Upper lobe of left lung (tissue), 6 donors: ENCODE measurements around the gene ACTL6B. TPM values are rescaled to one million over a fixed set of nuclear protein-coding genes. Genes with fewer than 3 reads are reported as not detected.

Experiments
- ATAC-seq, 2 donors: fragments of 200-7000 bp; cut with Tn5 transposase; one replicate each; pipeline ENCODE4 v1.9.1; 2022; ENCODE audit warnings: mild to moderate bottlenecking in 2 of 2, moderate library complexity in 2 of 2; ENCODE audit not compliant: low FRiP score in 2 of 2
- DNase-seq, 2 donors: peaks; one replicate each; pipeline ENCODE4 v3.0.0-alpha.2; 2019 to 2020
- H3K27ac ChIP-seq, 4 donors: fragments of 200-600 bp; sonication (generic); one replicate each; pipeline ENCODE4 v1.5.1; 2016 to 2019
- H3K27me3 ChIP-seq, 4 donors: fragments of 200-600 bp; sonication (generic); one replicate each; pipeline ENCODE4 v1.5.1; 2017 to 2019
- H3K36me3 ChIP-seq, 4 donors: fragments of 200-600 bp; sonication (generic); one replicate each; pipeline ENCODE4 v1.5.1; 2016 to 2019
- H3K4me1 ChIP-seq, 4 donors: fragments of 200-600 bp; sonication (generic); one replicate each; pipeline ENCODE4 v1.5.1; 2018 to 2019
- H3K4me3 ChIP-seq, 4 donors: fragments of 200-600 bp; sonication (generic); one replicate each; pipeline ENCODE4 v1.5.1; 2017 to 2019; ENCODE audit warnings: mild to moderate bottlenecking in 2 of 4, moderate library complexity in 1 of 4
- H3K9me3 ChIP-seq, 4 donors: fragments of 200-600 bp; sonication (generic); one replicate each; pipeline ENCODE4 v1.5.1; 2018 to 2019
- CTCF ChIP-seq, 6 experiments: fragments of 450-650 bp in 4 of 6; fragments of 200-600 bp in 2 of 6; sonication (generic) in 2 of 6; IDR thresholded peaks; one replicate each; pipeline ENCODE4 v1.5.1; 2016 to 2019; ENCODE audit warnings: antibody characterized with exemption in 6 of 6
- EP300 ChIP-seq, 4 donors: sonication (generic); formaldehyde crosslinking; IDR thresholded peaks; one replicate each; pipeline ENCODE4 v1.5.1; 2017; ENCODE audit warnings: antibody characterized with exemption in 4 of 4, control low read depth in 2 of 4
- POLR2A ChIP-seq, 4 donors: fragments of 450-650 bp; IDR thresholded peaks; one replicate each; pipeline ENCODE4 v1.5.1; 2016 to 2017; ENCODE audit warnings: antibody characterized with exemption in 4 of 4, mild to moderate bottlenecking in 2 of 4
- POLR2AphosphoS5 ChIP-seq, 2 donors: sonication (generic); formaldehyde crosslinking; IDR thresholded peaks; one replicate each; pipeline ENCODE4 v1.5.1; 2017; ENCODE audit warnings: antibody characterized with exemption in 2 of 2
- WGBS, 2 donors: methylation state at CpG; one replicate each; pipeline ENCODE4 v1.1.5; 2017 to 2018; 5-methylcytosine and 5-hydroxymethylcytosine counted together
- total RNA-seq, 6 donors: library from RNA; depleted of rRNA in 4 of 6; stranded (reverse); fragments of >200 nt in 4 of 6; gene quantifications; one replicate each; pipeline versions ENCODE4 v1.1.0 to v1.2.1, GENCODE V29; 2016 to 2021
- donor health status: DM: no; HTN: no; CAD: no; lungs with moderate emphysema.
- donor health status: DM: no; HTN: yes; CAD: no; lungs with severe emphysema.

The ACTL6B gene
- total RNA-seq, 6 donors from 2014 or later = not detected

- Histone ChIP-seq H3K27ac (peak overlapping the region; percentile 16 to 100 (median 38)), H3K36me3 (peaks cover 27 to 64% (median 55%) of the 10 kb centered on the region in 4 donors), H3K9me3 (no peaks in the 10 kb centered on the region), H3K4me3 (no peak overlapping the region), H3K27me3 (no peaks in the 10 kb centered on the region), H3K4me1 (peaks cover 15 to 42% (median 27%) of the 10 kb centered on the region in 4 donors)
- no peak for ATAC-seq
- WGBS, 2 donors = 90 to 91% methylated on average over 20 to 30 of the region's 36 CpGs
- peak in 1 of 2 donors; percentile 80 for DNase-seq
- TF ChIP-seq CTCF (IDR thresholded peaks at IDR 0.05) = no peak
- TF ChIP-seq EP300 (IDR thresholded peaks at IDR 0.05) = no peak
- no peak for TF ChIP-seq POLR2A (IDR thresholded peaks at IDR 0.05)
- TF ChIP-seq POLR2AphosphoS5 (IDR thresholded peaks at IDR 0.05) = no peak
Measured at GRCh38 chr7:100677308-100678267, 21.3 kb upstream of the ACTL6B start.

GRCh38 chr7:100676501-100677306, 20.5 kb upstream of the ACTL6B start:
- H3K27ac ChIP-seq = peak overlapping the region; percentile 97 to 100 (median 100)
- H3K27me3 ChIP-seq = no peaks in the 10 kb centered on the region
- H3K4me1 ChIP-seq = peaks cover 15 to 43% (median 27%) of the 10 kb centered on the region in 4 donors
- H3K4me3 ChIP-seq = peak overlapping the region in 3 of 4 donors; percentile 94 to 96 (median 95)
- H3K9me3 ChIP-seq = no peaks in the 10 kb centered on the region
- no peak for TF ChIP-seq EP300 (IDR thresholded peaks at IDR 0.05)
- no peak for TF ChIP-seq POLR2A (IDR thresholded peaks at IDR 0.05)
- TF ChIP-seq POLR2AphosphoS5 (IDR thresholded peaks at IDR 0.05) = no peak
- TF ChIP-seq CTCF (IDR thresholded peaks at IDR 0.05) = no peak
- peaks cover 24 to 55% (median 46%) of the 10 kb centered on the region in 4 donors for H3K36me3 ChIP-seq
- DNase-seq (peak in 1 of 2 donors; percentile 78), ATAC-seq (no peak)
- WGBS, 2 donors = 80 to 89% methylated on average over 7 to 21 of the region's 23 CpGs

GRCh38 chr7:100675581-100676350, 19.5 kb upstream of the ACTL6B start:
- peak overlapping the region; percentile 97 to 100 (median 100) for H3K27ac ChIP-seq
- ATAC-seq (peak; percentile 19 to 57), DNase-seq (peak; percentile 92 to 95)
- H3K27me3 ChIP-seq = no peaks in the 10 kb centered on the region
- 0 to 1% methylated on average over 3 to 49 of the region's 59 CpGs for WGBS, 2 donors
- TF ChIP-seq CTCF (IDR thresholded peaks at IDR 0.05) (no peak), POLR2A (IDR thresholded peaks at IDR 0.05) (peak in 1 of 4 donors; percentile 51), EP300 (IDR thresholded peaks at IDR 0.05) (no peak), POLR2AphosphoS5 (IDR thresholded peaks at IDR 0.05) (peak; percentile 78)
- no peaks in the 10 kb centered on the region for H3K9me3 ChIP-seq
- H3K4me3 ChIP-seq = peak overlapping the region; percentile 87 to 96 (median 94)
- H3K36me3 ChIP-seq = peaks cover 21 to 46% (median 40%) of the 10 kb centered on the region in 4 donors
- peaks cover 15 to 43% (median 27%) of the 10 kb centered on the region in 4 donors for H3K4me1 ChIP-seq

- Histone ChIP-seq H3K9me3 (no peaks in the 10 kb centered on the region), H3K27ac (peak overlapping the region; percentile 97 to 100 (median 100)), H3K4me3 (peak overlapping the region; percentile 87 to 96 (median 94)), H3K4me1 (peaks cover 15 to 43% (median 27%) of the 10 kb centered on the region in 4 donors), H3K36me3 (peaks cover 21 to 39% (median 36%) of the 10 kb centered on the region in 4 donors), H3K27me3 (no peaks in the 10 kb centered on the region)
- no peak for ATAC-seq
- 0% methylated on average over 22 of the region's 46 CpGs; no CpG with 5 or more reads in 1 of the 2 donors for WGBS, 2 donors
- TF ChIP-seq POLR2AphosphoS5 (IDR thresholded peaks at IDR 0.05) (no peak), POLR2A (IDR thresholded peaks at IDR 0.05) (no peak), CTCF (IDR thresholded peaks at IDR 0.05) (no peak), EP300 (IDR thresholded peaks at IDR 0.05) (no peak)
- DNase-seq = peak in 1 of 2 donors; percentile 91
Measured at GRCh38 chr7:100675105-100675451, 18.8 kb upstream of the ACTL6B start.
